ENCODE measurements around the gene NEMP1.
"Not testable (repeated sequence)": the region's sequence is repeated elsewhere in the genome, so short reads cannot be mapped to it uniquely, and the experiment has no call there.

NEMP1 gene

GRCh38 chr12:57031138-57031725, 47.4 kb downstream of the NEMP1 start:
- no peak for TF ChIP-seq CTCF (conservative IDR thresholded peaks at IDR 0.05; ENCODE audit: low read depth, low read length)
- no peak for DNase-seq (ENCODE audit: low read depth)
- H3K4me3 ChIP-seq (ENCODE audit: low read length), result no peak overlapping the region

GRCh38 chr12:57029457-57029856, 49.1 kb downstream of the NEMP1 start:
- no peak for TF ChIP-seq CTCF (conservative IDR thresholded peaks at IDR 0.05; ENCODE audit: low read depth, low read length)
- DNase-seq (ENCODE audit: low read depth), result no peak
- no peak overlapping the region for H3K4me3 ChIP-seq (ENCODE audit: low read length)

GRCh38 chr12:57027805-57028153, 50.8 kb downstream of the NEMP1 start:
- no peak for DNase-seq (ENCODE audit: low read depth)

GRCh38 chr12:57027011-57027804, 51.4 kb downstream of the NEMP1 start:
- no peak for DNase-seq (ENCODE audit: low read depth)
- no peak overlapping the region for H3K4me3 ChIP-seq (ENCODE audit: low read length)
- no peak for TF ChIP-seq CTCF (conservative IDR thresholded peaks at IDR 0.05; ENCODE audit: low read depth, low read length)

More at GRCh38 chr12:57027805-57028153, 50.8 kb downstream of the NEMP1 start:
- no peak overlapping the region for H3K4me3 ChIP-seq (ENCODE audit: low read length)
- no peak for TF ChIP-seq CTCF (conservative IDR thresholded peaks at IDR 0.05; ENCODE audit: low read depth, low read length)

GRCh38 chr12:57025196-57025595, 53.4 kb downstream of the NEMP1 start:
- TF ChIP-seq CTCF (conservative IDR thresholded peaks at IDR 0.05; ENCODE audit: low read depth, low read length), result no peak
- no peak overlapping the region for H3K4me3 ChIP-seq (ENCODE audit: low read length)
- DNase-seq (ENCODE audit: low read depth), result no peak

GRCh38 chr12:57022324-57022723, 56.3 kb downstream of the NEMP1 start:
- not testable (repeated sequence) for H3K4me3 ChIP-seq (ENCODE audit: low read length); DNase-seq (ENCODE audit: low read depth)

GRCh38 chr12:57019983-57020719, 58.4 kb downstream of the NEMP1 start:
- DNase-seq (ENCODE audit: low read depth), result no peak
- H3K4me3 ChIP-seq (ENCODE audit: low read length), result no peak overlapping the region
- TF ChIP-seq CTCF (conservative IDR thresholded peaks at IDR 0.05; ENCODE audit: low read depth, low read length), result no peak

Data from retinal pigment epithelial cell (primary cell).